Measurements from ENCODE around the gene CYB5R4.
"Not testable (repeated sequence)": the region's sequence is repeated elsewhere in the genome, so short reads cannot be mapped to it uniquely, and the experiment has no call there.

The CYB5R4 gene

DNA sequence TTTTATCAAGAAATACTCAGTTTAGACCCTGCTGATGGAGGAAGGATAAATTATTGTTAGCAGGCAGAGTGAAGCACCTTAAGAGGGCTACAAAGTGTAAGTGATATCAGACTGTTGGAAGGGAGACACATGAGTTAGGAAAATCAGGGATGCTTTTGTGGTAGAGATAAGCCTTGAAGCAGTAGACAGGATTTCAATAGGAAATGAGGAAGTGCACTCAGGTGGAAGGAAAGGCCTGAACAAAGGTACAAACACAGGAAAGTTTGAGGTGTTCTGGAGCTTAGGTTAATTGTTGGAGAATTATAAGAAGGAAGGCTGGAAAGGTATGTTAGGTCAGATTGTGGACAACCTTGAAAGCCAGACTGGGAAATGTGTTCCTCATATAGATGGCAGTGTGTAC is 7.6 kb downstream of the CYB5R4 start:
- DNase-seq (ENCODE audit: low spot score) = no peak

DNA sequence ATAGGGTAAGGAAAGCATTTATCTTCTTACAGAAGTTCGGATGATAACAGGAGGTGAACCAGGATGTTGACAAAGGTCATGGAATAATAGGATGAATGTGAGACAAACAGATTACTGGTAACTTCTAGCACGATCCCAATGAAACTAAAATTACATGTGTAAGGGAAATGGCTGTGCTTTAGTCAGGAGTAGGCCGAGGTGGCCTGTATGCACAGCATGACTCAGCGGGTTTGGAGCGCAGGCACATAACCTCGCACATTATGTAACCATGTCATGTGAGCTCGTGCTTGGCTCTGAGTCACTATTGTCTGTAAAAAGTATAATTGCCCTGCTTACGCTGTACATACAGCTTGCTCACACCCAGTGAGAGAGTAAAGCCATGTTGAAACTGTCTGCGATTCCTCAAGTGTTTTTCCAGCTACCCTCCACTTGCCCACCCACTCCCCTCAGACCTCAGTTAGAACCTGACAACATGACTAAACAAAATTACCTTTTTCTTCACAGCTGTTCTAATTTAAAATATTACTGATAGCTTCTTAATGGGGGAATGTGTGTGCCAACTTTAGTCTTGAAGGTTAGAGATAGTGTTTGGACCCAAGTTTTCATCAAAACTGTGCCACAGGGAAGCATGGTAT is 8.2 kb downstream of the CYB5R4 start:
- no peak for DNase-seq (ENCODE audit: low spot score)

DNA sequence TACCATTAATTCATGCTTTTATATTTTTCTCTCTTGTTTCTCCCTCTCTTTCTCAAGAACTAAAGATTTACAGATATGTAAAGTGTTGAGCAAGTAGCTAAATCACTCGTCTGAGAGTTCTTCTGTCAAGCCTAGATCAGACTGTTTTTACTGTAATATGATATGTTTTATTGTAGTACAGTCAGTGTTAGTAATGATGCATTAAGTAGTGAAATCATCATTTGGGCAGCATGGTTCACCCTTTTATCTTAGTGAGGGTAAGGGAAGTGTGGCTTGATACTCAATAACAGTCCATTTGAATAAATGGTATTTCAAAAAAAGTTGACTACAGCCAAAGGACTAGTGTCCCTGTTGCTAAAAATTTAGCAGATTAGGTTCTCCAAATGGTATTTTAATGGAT is 9.2 kb downstream of the CYB5R4 start:
- no peak for DNase-seq (ENCODE audit: low spot score)

DNA sequence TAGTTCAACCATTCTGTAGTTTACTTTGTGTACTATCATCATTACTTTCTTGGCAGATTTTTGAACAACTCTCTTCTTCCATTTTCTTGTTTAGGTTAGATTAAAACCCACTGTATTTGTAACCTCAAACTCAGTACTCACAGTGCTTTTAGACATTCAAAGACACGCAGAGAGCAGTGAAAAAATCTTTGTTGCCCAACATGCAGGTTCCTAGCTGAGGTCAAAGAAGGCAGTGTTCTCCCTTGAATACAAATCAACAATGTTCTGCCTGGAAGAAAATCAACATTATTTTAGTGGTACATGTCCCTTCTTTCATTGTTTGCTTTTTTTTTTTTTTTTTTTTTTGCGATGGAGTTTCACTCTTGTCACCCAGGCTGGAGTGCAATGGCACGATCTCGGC is 11.2 kb downstream of the CYB5R4 start:
- DNase-seq (ENCODE audit: low spot score) = no peak

DNA sequence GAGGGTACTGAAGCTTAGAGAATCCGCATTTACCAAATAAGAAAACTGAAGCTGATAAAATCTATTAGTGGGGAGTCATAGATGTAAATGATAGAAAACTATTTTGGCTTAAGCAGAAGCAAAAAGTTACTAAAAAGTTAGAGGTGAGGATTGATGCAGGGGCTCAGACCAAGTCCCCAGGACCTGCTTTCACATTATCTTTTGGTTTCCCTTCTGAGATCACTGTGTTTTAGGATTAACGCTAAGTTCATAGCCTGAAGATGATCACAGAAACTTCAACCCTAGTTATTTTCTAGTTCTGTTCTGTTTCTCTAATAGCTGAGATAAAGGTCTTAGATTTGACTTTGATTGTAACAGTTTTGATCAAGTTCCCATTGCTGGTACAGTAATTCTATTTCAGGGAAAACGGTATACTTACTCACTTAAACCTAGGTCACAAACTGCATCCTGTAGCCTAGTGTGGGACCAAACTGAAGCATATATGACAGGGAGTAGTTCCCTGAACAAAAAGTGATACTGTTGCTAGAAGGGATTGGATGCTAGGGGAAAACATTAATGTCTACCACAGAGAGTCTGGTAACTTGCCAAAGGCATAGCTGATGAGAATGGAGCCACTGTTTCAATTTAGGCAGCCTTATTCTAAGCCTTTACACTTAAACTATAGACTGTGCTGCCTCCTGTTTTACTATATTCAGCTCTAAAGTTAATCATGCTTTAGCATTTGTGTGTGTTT is 13.1 kb downstream of the CYB5R4 start:
- DNase-seq (ENCODE audit: low spot score) = no peak

DNA sequence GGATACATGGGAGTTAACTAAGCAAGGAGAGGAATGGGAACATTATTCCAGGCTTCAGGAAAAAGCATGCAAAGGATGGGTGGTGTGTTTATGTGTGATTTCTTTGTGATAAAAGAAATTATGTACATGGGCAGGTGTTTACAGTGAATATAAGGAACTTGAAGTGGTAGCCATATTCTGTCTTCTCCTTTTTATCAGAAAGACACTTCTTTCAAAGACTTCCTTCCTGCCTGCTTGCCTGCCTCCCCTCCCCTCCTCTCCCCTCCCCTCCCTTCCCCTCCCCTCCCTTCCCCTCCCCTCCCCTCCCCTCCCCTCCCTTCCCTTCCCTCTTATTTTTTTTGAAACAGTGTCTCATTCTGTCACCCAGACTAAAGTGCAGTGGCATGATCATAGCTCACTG is 14.4 kb downstream of the CYB5R4 start:
- DNase-seq (ENCODE audit: low spot score) = no peak

DNA sequence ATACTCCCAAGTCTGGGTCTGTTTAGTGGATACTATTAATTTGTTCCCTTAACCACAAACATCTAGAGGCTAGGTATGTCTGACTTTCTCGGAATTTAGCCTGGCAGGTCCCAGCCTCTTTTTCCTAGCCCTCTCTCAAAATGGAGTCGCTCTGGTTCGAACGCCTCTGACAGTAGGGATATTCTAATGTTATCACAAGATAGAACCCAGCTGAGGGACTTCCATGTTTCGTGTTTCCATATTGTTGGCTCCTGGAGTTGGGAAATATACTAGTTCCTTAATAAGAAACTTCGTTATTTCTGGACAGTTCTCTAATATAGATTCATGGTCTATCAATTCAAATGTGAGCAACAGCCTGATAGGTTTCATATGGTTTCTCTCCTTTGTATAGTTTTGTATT is 16.4 kb downstream of the CYB5R4 start:
- no peak for DNase-seq (ENCODE audit: low spot score)

DNA sequence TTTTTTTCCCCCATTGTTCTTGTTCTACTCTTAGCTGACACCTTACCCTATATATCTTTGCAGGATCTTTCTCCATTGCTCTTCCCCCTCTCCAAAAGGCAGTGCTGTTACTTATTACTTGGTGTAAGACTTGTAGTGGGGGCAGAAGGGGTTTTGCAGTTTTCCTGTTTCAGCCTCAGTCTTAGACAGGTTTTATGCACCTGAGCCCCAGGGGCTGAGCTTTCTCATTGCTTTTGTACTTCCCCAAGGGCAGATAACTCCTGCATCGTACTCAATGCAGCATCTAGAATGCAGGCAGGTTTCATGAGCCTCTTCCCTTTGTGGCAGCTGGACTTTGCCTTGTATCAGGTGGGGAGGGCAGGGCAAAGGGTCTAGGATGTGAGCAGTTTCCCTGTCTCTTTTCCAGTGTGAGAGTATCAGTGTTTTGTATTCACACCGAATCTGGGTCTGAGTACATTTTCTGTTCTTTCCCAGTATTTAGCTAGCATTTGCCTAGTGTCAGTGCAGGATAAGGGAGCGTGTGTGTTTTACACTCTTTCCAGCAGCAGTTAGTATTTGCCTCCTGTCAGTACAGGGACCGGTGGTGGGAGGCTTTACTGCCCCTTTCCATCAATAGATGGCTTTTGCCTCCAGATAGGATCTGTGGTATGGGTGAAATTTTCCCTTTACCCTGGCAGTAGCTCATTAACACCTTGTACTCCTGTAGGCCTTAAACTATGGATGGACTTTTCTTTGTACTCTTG is 19.6 kb downstream of the CYB5R4 start:
- no peak for DNase-seq (ENCODE audit: low spot score)

DNA sequence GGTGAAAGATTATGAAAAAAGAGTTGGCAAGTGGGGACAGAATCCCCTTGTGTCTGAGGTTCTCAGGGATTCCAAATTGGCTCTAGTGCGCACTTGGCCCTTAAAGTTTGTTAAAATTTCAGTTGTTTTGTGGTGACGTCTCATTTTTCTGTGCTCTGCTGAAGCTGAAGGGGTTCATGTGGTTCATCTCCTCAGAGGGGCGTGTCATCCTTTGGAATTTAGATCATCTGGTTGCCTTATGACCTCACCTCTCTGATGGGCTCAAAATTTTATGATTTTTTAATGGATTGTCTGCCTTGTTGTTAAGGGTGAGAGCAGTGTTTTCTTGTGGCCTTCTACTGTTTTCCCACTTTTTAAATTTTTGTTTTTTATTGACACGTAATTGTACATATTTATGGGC is 20.3 kb downstream of the CYB5R4 start:
- DNase-seq (ENCODE audit: low spot score) = no peak

DNA sequence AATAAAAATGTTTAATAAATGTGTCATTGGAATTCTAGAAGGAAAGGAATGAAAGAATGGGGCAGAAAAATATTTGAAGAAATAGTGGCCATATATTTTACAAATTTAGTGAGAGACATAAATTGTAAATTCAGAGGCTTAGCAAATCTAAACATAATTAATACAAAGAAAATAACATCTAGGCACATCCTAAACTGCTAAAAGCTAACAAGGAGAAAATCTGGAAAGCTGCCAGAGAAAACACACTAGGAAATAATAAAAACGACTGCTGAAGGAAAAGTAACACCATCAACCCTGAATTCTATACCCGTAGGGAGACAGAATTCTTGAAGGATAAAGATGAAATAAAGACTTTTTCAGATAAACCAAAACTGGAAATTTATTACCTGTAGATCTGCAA is 23.8 kb downstream of the CYB5R4 start:
- no peak for DNase-seq (ENCODE audit: low spot score)

DNA sequence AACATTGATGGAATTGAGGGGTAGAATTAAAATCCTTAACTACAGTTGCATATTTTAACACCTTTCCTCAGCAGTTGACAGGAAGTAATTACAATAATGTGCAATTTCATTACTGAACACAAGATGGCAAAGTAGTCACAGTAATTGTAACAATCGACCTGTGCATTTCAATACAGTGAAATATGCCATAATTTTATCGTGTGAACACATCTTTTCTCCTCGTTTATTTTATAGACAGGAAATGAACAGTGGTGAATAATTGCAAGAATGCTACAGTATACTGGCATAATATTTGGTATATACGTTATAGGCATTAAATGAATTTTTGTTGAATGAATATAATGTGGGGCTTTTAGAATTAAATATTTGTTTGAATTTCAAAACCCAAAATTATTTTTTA is 25.0 kb downstream of the CYB5R4 start:
- DNase-seq (ENCODE audit: low spot score) = peak; percentile 28

DNA sequence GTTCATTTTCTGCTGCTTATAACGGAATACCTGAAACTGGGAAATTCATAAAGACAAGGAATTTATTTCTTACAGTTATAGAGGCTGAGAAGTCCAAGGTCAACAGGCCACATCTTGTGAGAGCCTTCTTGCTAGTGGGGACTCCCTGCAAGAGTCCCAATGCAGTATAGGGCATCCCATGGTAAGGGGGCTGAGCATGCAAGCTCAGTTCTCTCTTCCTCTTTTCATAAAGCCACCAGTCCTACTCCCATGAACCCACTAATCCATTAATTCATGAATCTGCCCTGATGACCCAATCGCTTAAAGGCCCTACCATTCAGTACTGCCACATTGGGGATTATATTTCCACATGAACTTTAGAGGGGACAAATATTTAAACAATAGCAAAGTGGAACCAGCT is 26.5 kb downstream of the CYB5R4 start:
- DNase-seq (ENCODE audit: low spot score) = no peak

DNA sequence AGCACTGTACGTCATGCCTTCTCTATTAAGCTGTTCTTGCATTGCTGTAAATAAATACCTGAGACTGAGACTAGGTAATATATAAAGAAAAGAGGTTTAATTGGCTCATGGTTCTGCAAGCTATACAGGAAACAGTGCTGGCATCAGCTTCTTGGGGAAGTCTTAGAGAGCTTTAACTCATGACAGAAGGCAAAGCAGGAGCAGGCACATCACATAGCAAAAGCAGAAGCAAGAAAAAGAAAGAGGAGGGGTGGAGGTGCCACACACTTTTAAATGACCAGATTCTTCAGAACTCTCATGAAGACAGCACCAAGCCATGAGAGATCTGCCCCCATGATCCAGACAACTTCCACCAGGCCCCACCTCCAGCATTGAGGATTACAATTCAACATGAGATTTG is 30.1 kb downstream of the CYB5R4 start:
- no peak for DNase-seq (ENCODE audit: low spot score)

DNA sequence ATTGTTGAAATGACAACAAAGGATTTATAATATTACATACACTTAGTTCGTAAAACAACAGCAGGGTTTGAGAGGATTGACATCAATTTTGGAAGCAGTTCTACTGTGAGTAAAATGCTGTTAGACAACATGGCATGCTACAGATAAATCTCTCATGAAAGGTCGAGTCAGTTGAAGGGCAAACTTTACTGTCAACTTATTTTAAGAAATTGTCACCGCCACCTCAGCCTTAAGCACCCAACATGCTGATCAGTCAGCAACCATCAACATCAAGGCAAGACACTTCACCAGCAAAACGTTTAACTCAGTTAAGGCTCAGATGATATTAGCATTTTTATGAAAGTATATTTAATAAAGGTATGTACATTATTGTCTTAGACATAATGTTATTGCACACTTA is 31.0 kb downstream of the CYB5R4 start:
- DNase-seq (ENCODE audit: low spot score) = no peak

DNA sequence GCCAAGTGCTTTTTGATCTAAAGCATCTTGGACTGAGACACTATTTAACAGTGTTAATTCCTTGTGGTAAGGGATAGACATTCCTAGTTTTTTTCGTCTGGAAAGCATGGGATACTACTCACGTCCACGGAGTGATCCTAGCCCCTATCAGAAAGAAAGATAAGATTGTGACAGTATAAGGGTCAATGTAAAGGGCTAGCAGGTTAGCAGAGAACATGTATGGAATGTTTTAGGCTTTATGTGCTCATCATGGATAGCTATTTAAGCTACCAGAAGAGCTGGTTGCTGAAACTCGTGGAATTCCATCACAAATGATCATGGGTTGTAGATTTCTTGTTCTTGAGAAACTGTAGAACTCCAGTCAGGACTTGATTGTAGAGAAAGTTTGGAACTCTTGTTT is 32.1 kb downstream of the CYB5R4 start:
- DNase-seq (ENCODE audit: low spot score) = no peak

DNA sequence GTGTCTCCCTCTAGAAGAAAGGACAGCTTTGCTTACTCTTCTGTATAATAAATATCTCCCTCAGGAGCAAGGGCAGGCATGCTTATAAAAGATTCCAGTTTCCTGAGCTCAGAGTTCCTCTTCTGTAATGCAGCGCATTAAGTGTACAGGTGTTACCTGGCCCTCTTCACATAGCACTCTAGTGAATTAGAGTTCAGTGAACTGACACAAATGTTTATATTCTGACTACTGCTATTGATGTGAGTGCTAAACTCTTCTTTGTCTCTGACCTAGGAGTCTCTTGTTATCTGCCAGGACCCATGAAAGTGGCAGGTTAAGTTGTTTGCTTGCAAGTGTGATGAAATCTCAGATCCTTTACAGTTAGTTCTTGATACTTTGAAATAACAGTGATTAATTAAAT is 33.5 kb downstream of the CYB5R4 start:
- no peak for DNase-seq (ENCODE audit: low spot score)

DNA sequence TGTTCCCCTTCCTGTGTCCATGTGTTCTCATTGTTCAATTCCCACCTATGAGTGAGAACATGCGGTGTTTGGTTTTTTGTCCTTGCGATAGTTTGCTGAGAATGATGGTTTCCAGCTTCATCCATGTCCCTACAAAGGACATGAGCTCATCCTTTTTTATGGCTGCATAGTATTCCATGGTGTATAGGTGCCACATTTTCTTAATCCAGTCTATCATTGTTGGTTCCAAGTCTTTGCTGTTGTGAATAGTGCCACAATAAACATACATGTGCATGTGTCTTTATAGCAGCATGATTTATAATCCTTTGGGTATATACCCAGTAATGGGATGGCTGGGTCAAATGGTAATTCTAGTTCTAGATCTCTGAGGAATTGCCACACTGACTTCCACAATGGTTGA is 37.6 kb downstream of the CYB5R4 start:
- DNase-seq (ENCODE audit: low spot score) = not testable (repeated sequence)

DNA sequence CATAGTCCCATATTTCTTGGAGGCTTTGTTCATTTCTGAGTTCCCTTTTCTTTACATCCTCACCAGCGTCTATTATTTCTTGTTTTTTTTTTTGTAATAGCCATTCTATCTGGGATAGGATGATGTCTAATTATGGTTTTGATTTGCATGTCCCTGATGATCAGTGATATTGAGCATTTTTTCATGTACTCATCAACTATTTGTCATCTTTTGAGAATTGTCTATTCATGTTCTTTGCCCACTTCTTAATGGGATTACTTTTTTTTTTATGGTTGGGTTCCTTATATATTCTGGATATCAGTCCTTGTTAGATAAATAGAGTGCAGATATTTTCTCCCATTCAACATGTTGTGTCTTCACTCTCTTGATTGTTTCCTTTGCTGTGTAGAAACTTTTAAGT is 42.1 kb downstream of the CYB5R4 start:
- DNase-seq (ENCODE audit: low spot score) = no peak

DNA sequence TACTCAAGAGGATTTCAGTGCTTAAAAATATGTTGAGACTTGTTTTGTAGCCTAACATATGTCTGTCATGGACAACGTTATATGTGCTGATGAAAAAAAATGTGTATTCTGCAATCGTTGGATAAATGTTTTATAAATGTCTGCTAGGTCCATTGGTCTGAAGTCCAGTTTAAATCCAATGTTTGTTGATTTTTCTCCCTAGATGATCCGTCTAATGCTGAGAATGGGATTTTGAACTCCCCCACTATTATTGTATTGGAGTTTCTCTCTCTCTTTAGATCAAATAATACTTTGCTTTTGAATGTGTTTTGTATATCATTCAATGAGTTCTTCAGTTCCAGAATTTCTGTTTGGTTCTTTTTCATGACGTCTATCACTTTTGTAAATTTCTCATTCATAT is 44.9 kb downstream of the CYB5R4 start:
- DNase-seq (ENCODE audit: low spot score) = no peak

DNA sequence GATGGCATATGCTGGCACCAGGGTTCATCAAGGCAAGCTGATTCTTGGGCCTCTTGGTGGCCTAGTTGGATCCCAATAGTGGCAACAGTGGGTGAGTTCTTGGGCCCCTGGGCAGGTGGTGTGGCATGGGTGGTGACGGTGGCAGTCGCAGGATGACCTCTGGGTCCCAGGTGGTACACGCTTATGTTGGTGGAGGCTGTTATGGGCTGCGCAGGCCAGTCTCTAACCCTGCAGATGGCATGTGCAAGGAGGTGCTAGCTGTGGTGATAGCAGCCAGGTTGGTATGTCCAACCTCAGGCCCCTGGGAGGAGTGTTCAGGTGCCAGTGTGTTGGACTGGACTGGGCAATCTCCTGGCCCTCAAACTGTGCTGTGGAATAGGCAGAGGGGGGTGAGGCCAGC is 46.2 kb downstream of the CYB5R4 start:
- no peak for DNase-seq (ENCODE audit: low spot score)

DNA sequence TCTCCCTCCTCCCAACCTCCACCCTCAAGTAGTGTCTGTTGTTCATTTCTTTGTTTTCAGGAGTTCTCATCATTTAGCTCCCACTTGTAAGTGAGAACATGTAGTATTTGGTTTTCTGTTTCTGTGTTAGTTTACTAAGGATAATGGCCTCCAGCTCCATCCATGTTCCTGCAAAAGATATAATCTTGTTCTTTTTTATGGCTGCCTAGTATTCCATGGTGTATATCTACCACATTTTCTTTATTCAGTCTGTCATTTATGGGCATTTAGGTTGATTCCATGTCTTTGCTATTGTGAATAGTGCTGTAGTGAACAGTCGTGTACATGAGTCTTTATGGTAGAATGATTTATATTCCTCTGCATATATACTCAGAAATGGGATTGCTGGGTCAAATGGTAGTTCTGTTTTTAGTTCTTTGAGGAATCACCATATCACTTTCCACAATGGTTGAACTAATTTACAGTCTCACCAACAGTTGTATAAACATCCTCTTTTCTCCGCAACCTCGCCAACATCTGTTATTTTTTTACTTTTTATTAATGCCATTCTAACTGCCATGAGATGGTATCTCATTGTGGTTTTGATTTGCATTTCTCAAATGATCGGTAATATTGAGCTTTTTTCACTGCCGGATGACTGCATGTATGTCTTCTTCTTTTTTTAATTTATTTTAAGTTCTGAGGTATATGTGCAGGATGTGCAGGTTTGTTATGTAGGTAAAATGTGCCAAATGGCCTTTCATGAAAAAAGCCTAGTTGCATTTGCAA is 48.3 kb downstream of the CYB5R4 start:
- not testable (repeated sequence) for DNase-seq (ENCODE audit: low spot score)

DNA sequence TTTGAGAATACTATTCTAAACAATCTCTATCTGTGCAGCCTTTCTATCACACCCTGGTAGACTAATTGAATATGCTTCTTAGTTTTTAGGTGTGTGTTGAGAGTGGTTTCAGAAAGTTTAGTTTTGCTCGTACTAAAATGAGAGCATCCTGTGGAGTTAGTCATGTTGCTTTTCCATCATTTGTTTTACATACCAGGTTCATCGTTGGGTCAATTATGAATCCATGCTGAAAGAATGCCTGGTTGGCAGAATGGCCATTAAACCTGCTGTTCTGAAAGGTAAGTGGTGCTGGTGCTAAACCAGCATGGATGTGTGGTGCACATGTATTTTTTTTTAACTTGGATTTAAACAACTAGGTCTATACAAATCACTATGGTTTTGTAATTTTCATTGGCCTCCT is 49.3 kb downstream of the CYB5R4 start:
- no peak for DNase-seq (ENCODE audit: low spot score)

DNA sequence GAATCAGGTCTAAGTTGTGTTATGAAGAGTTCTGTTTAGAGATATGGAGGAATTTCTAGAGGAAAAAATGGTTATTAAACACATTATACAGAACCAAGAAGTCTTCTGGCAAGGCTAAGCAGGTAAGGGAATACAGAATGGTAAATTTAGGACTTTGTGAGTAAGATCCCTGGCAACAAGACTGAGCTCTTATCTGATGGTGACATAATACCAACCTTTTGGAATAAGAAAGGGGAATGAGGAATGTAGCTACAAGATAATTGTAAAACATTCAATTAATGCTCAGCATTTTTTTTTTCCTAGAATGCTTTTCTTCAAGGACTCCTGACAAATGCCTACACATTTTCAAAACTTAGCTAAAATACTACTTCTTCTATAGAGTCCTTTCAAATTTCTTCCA is 51.8 kb downstream of the CYB5R4 start:
- no peak for DNase-seq (ENCODE audit: low spot score)

All from D341Med (cell line).